NB4 (cell line): ENCODE results near the gene ITCH.

Experiments
- CTCF ChIP-seq: IDR thresholded peaks from one replicate; pipeline ENCODE4 v1.5.1; 2012; ENCODE audit warnings: low read depth, low read length
- MAX ChIP-seq: IDR thresholded peaks from 2 replicates; pipeline ENCODE4 v1.6.1; 2011; ENCODE audit warnings: low read depth, low read length
- MYC ChIP-seq: IDR thresholded peaks from 2 replicates; pipeline ENCODE4 v1.6.1; 2011; ENCODE audit warnings: low read depth, low read length
- POLR2A ChIP-seq: IDR thresholded peaks from 2 replicates; pipeline ENCODE4 v1.6.1; 2011; ENCODE audit warnings: mild to moderate bottlenecking; ENCODE audit not compliant: insufficient read length; ENCODE audit errors: extremely low read depth

- TF ChIP-seq POLR2A: no peak
- TF ChIP-seq CTCF: no peak
- no peak for TF ChIP-seq MYC
- no peak for TF ChIP-seq MAX
Measured at GRCh38 chr20:34420146-34420545, 57.1 kb downstream of the ITCH start.
